T-helper 9 cell (primary cell): ENCODE results near the gene TPRX2.
A peak's percentile ranks its signal among the peaks of the same experiment; 100 is the strongest.
"Not testable (repeated sequence)": the region's sequence is repeated elsewhere in the genome, so short reads cannot be mapped to it uniquely, and the experiment has no call there.

ENCODE experiments used
- DNase-seq: peaks from one replicate; pipeline ENCODE4 v3.0.0-alpha.2; 2020

TPRX2 gene

GRCh38 chr19:47863514-47863936 lies 4.5 kb downstream of the TPRX2 start:
- DNase-seq, result peak; percentile 86

- no peak for DNase-seq
These were observed 6.1 kb downstream of the TPRX2 start for GRCh38 chr19:47865166-47865565.

- no peak for DNase-seq
These were observed 19.9 kb downstream of the TPRX2 start for GRCh38 chr19:47878906-47879305.

GRCh38 chr19:47879385-47879784 lies 20.4 kb downstream of the TPRX2 start:
- DNase-seq, result not testable (repeated sequence)

- no peak for DNase-seq
These were observed 22.7 kb downstream of the TPRX2 start for GRCh38 chr19:47881757-47882156.

GRCh38 chr19:47882890-47883289 lies 23.9 kb downstream of the TPRX2 start:
- no peak for DNase-seq

GRCh38 chr19:47885067-47885463 lies 26.0 kb downstream of the TPRX2 start:
- DNase-seq, result no peak

- no peak for DNase-seq
These were observed 27.1 kb downstream of the TPRX2 start, which contains the start of gene SULT2A1 for GRCh38 chr19:47886010-47886559. TSS of gene SULT2A1 (minus strand) at chr19:47886315. CDS start at chr19:47886257, 58 bp downstream.

- DNase-seq, result no peak
These were observed 32.0 kb downstream of the TPRX2 start for GRCh38 chr19:47890865-47891621.

- DNase-seq, result no peak
These were observed 32.5 kb downstream of the TPRX2 start for GRCh38 chr19:47891622-47891922.

GRCh38 chr19:47891923-47892666 lies 33.1 kb downstream of the TPRX2 start:
- DNase-seq, result no peak

GRCh38 chr19:47895165-47895782 lies 36.2 kb downstream of the TPRX2 start:
- no peak for DNase-seq

GRCh38 chr19:47896019-47896418 lies 37.0 kb downstream of the TPRX2 start:
- no peak for DNase-seq

GRCh38 chr19:47896773-47897172 lies 37.7 kb downstream of the TPRX2 start:
- DNase-seq, result no peak

- no peak for DNase-seq
These were observed 38.8 kb downstream of the TPRX2 start for GRCh38 chr19:47897861-47898260.

- DNase-seq, result no peak
These were observed 40.3 kb downstream of the TPRX2 start for GRCh38 chr19:47899335-47899734.

GRCh38 chr19:47901370-47901769 lies 42.3 kb downstream of the TPRX2 start:
- DNase-seq, result no peak

- DNase-seq, result peak; percentile 48
These were observed 50.3 kb downstream of the TPRX2 start for GRCh38 chr19:47909350-47909749.

- DNase-seq, result not testable (repeated sequence)
These were observed 51.2 kb downstream of the TPRX2 start for GRCh38 chr19:47910191-47910590.
